C4-2B (cell line): ENCODE data around the gene MORC4.

Experiments used
- ZFX ChIP-seq: fragments of 450-650 bp; IDR thresholded peaks from 2 replicates; pipeline ENCODE4 v1.6.1; 2017
- TF ChIP-seq, protein P1 (sequence below): fragments of 450-650 bp; conservative IDR thresholded peaks from 2 replicates; pipeline ENCODE4 v1.5.1; 2017; ENCODE audit warnings: mild to moderate bottlenecking

DNA sequence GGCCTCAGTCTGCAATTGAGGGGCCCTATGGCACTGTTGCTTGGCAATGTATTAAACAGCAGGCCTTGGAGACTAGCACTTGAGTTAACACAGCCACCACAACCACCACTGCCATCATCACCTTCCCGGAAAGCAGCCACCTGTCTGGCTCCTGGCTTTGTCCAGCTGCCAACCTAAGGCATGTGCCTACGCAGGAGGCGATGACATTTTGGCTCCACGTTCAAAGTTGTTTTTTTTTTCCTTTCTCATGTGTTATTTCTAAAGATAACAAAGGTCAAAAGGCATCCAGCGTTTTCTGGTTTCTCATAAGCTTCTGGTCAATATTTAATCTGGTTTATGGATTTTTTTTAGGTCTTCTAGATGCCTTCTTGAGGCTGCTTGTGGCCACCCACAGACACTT, 72.3 kb downstream of the MORC4 start:
- TF ChIP-seq, protein P1, sequence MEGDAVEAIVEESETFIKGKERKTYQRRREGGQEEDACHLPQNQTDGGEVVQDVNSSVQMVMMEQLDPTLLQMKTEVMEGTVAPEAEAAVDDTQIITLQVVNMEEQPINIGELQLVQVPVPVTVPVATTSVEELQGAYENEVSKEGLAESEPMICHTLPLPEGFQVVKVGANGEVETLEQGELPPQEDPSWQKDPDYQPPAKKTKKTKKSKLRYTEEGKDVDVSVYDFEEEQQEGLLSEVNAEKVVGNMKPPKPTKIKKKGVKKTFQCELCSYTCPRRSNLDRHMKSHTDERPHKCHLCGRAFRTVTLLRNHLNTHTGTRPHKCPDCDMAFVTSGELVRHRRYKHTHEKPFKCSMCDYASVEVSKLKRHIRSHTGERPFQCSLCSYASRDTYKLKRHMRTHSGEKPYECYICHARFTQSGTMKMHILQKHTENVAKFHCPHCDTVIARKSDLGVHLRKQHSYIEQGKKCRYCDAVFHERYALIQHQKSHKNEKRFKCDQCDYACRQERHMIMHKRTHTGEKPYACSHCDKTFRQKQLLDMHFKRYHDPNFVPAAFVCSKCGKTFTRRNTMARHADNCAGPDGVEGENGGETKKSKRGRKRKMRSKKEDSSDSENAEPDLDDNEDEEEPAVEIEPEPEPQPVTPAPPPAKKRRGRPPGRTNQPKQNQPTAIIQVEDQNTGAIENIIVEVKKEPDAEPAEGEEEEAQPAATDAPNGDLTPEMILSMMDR: no peak
- no peak for TF ChIP-seq ZFX
